ENCODE results near the gene IL16. TPM values are rescaled to one million over a fixed set of nuclear protein-coding genes. Genes with fewer than 3 reads are reported as not detected.

The IL16 gene
- polyA plus RNA-seq, 1 experiment: 0.01 TPM

DNA sequence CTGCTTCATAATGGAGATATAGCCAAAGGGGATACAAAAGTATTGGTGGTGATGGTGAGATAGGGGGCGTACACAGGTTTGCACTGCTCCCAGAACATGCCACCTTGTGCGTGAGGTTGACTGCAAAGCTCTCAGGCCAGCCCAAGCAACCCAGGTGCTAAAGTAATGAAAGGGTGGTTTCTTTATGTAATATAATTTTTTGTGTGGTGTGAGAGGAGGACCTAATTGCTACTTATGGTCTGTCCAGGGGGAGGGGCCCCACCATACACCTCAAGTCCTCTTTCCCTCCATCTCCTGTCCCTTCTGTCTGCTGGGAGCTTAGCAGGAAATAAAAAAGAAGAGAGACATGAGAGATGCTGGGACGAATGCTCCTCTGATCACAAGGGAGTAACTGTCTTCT, 73.5 kb downstream of the IL16 start:
- TF ChIP-seq, protein P1, sequence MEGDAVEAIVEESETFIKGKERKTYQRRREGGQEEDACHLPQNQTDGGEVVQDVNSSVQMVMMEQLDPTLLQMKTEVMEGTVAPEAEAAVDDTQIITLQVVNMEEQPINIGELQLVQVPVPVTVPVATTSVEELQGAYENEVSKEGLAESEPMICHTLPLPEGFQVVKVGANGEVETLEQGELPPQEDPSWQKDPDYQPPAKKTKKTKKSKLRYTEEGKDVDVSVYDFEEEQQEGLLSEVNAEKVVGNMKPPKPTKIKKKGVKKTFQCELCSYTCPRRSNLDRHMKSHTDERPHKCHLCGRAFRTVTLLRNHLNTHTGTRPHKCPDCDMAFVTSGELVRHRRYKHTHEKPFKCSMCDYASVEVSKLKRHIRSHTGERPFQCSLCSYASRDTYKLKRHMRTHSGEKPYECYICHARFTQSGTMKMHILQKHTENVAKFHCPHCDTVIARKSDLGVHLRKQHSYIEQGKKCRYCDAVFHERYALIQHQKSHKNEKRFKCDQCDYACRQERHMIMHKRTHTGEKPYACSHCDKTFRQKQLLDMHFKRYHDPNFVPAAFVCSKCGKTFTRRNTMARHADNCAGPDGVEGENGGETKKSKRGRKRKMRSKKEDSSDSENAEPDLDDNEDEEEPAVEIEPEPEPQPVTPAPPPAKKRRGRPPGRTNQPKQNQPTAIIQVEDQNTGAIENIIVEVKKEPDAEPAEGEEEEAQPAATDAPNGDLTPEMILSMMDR (IDR thresholded peaks at IDR 0.05; ENCODE audit: insufficient read depth, low read depth, low read length): no peak

DNA sequence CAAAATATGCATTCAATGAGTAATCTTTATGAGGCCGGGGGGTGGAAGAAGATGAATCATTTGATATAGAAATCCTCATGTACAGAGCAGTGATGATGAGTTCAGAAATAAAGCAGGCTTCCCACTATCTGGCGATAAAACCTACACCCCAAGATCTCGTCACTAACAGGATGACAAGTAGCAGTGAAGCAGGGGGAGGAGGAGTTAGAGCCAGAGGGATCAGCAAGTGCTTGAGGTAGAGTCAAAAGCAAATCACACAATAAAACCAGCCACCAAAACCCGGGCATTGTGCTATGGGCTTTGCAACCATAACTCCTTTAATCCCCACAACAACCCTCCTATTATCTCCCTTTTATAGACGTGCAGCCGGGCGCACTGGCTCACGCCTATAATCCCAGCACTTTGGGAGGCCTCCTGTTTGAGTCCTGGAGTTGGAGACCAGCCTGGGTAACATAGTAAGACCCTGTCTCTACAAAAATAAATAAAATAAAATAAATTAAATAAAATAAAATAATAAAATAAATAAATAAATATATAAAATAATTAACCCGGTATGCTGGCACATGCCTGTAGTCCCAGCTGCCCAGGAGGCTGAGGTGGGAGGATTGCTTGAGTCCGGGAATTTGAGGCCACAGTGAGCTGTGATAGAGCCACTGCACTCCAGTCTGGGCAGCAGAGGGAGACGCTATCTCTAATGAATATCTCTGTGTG, 74.3 kb downstream of the IL16 start:
- Histone ChIP-seq H3K27me3 (ENCODE audit: control insufficient read depth, insufficient read depth, low read length) (peaks cover 4% of the 10 kb centered on the region; the same call in 1 of the 2 replicates), H3K4me3 (ENCODE audit: low read depth, low read length) (no peak overlapping the region), H3K36me3 (ENCODE audit: control insufficient read depth, insufficient read depth, low read length) (no peaks in the 10 kb centered on the region)
- CTCF ChIA-PET: interaction anchor here (0.8 to 10.3 kb wide), 3 partner anchors 131 to 165 kb away, joined by 3 to 378 read pairs (median 10); no protein-coding TSS in a partner anchor
- TF ChIP-seq, protein P1 (IDR thresholded peaks at IDR 0.05; ENCODE audit: insufficient read depth, low read depth, low read length): no peak
- no peak for DNase-seq (ENCODE audit: low read depth)
- POLR2A ChIA-PET: no interaction called here

More for the DNA sequence above, 73.5 kb downstream of the IL16 start:
- ChIA-PET CTCF (interaction anchor here (1.4 to 10.3 kb wide), 2 partner anchors 131 to 164 kb away, joined by 6 to 378 read pairs; no protein-coding TSS in a partner anchor), POLR2A (interaction anchor here (0.7 kb wide), 1 partner anchor 280 kb away, joined by 5 read pairs; no protein-coding TSS in a partner anchor)
- Histone ChIP-seq H3K36me3 (ENCODE audit: control insufficient read depth, insufficient read depth, low read length) (no peaks in the 10 kb centered on the region), H3K27me3 (ENCODE audit: control insufficient read depth, insufficient read depth, low read length) (peaks cover 4% of the 10 kb centered on the region; the same call in 1 of the 2 replicates), H3K4me3 (ENCODE audit: low read depth, low read length) (no peak overlapping the region)
- no peak for DNase-seq (ENCODE audit: low read depth)

DNA sequence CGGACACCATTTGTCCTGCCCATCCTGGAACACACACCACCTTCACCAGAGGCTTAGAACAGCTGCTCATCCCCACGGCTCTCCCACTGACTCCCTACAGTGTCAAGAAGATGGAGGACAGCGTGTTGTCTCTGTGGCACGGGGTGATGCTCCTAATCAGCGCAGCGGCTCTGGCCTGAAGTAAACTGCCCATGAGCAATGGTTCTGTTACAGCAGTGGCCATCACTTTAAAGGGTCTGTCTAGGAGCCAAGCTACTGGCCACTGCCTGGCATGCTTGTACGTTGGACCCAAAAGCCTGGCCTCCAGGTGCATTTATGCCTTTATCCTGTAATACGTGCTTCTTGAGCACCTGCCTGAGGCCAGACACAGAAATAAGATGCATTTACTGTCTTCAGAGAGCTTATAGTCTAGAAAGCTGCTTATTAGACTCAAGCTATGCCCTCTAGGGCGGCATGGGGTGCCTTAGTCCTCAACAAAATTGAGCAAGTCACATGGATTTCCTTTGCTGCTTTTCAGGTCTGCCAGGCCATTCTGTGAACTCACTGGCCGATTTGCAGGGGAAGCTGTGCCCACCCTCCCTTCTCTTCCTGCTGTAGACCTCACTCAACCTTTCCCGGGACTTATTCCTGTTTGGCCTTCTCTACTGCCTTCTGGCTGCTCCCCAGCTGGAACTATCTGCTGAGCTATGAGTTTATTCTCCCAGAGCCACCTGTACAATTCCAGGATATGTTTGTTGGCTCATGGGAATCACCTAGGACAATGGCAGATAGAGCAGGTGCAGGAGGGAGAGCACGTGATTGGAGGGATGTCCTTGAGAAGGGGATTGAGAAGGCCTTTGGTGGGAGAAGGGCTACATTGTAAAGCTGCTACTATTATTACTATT, 75.3 kb downstream of the IL16 start:
- Histone ChIP-seq H3K36me3 (ENCODE audit: control insufficient read depth, insufficient read depth, low read length) (no peaks in the 10 kb centered on the region), H3K27me3 (ENCODE audit: control insufficient read depth, insufficient read depth, low read length) (peaks cover 4% of the 10 kb centered on the region; the same call in 1 of the 2 replicates), H3K4me3 (ENCODE audit: low read depth, low read length) (no peak overlapping the region)
- ChIA-PET CTCF (interaction anchor here (0.8 to 10.3 kb wide), 7 partner anchors 12 to 166 kb away, joined by 3 to 378 read pairs (median 5); no protein-coding TSS in a partner anchor), POLR2A (no interaction called here)
- TF ChIP-seq, protein P1 (IDR thresholded peaks at IDR 0.05; ENCODE audit: insufficient read depth, low read depth, low read length): no peak
- DNase-seq (ENCODE audit: low read depth): no peak

DNA sequence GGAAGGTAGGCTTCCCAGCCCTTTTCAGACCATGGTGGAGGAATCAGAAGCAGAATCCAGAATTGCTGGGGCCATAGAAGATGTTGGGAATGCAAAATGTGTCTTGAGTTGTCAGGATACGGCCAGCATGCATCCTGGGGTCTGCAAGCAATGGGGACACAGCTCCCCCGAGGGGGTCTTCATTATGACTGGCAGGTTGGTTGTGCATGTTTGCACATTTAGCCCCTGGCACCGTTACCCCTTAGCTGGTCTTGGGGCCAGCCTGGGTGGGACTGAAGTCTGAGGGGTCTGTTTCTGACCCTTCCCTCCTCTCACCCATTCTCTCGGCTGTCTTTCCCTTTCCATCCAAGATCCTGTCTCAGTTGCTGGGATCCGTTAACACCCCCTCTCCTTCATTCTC, 76.5 kb downstream of the IL16 start:
- H3K27me3 ChIP-seq (ENCODE audit: control insufficient read depth, insufficient read depth, low read length): peaks cover 4% of the 10 kb centered on the region; the same call in 1 of the 2 replicates
- CTCF ChIA-PET: interaction anchor here (1.0 to 4.9 kb wide), 6 partner anchors 13 to 166 kb away, joined by 3 to 120 read pairs (median 4); no protein-coding TSS in a partner anchor
- POLR2A ChIA-PET: no interaction called here
- TF ChIP-seq, protein P1 (IDR thresholded peaks at IDR 0.05; ENCODE audit: insufficient read depth, low read depth, low read length): no peak
- no peaks in the 10 kb centered on the region for H3K36me3 ChIP-seq (ENCODE audit: control insufficient read depth, insufficient read depth, low read length)
- no peak for DNase-seq (ENCODE audit: low read depth)
- no peak overlapping the region for H3K4me3 ChIP-seq (ENCODE audit: low read depth, low read length)
